Fibroblast of pulmonary artery (primary cell): Measurements from ENCODE around the gene MAGI2.

ENCODE experiments used
- DNase-seq: peaks from one replicate; pipeline ENCODE4 v3.0.0-alpha.2; 2010; ENCODE audit warnings: low read depth
- H3K4me3 ChIP-seq: replicated peaks from 2 replicates; pipeline ENCODE4 v1.5.1; 2011; ENCODE audit warnings: low read depth, mild to moderate bottlenecking, control low read depth, low read length, moderate library complexity
- CTCF ChIP-seq: IDR thresholded peaks from 2 replicates; pipeline ENCODE4 v1.5.1; 2011; ENCODE audit warnings: mild to moderate bottlenecking, control low read depth, low read length, inconsistent platforms; ENCODE audit errors: missing control alignments

Gene MAGI2

GRCh38 chr7:78427209-78427608 is 1026.3 kb downstream of the MAGI2 start:
- H3K4me3 ChIP-seq, result no peak overlapping the region
- TF ChIP-seq CTCF, result no peak
- no peak for DNase-seq

- H3K4me3 ChIP-seq, result no peak overlapping the region
- TF ChIP-seq CTCF, result no peak
- DNase-seq, result no peak
These were observed 1033.5 kb downstream of the MAGI2 start for GRCh38 chr7:78420001-78420400.

GRCh38 chr7:78417180-78417853 is 1036.2 kb downstream of the MAGI2 start:
- DNase-seq, result no peak
- no peak for TF ChIP-seq CTCF

GRCh38 chr7:78413568-78413967 is 1039.9 kb downstream of the MAGI2 start:
- no peak for DNase-seq
- no peak for TF ChIP-seq CTCF
- H3K4me3 ChIP-seq, result no peak overlapping the region

More at GRCh38 chr7:78417180-78417853, 1036.2 kb downstream of the MAGI2 start:
- H3K4me3 ChIP-seq, result no peak overlapping the region

- no peak overlapping the region for H3K4me3 ChIP-seq
- no peak for DNase-seq
- TF ChIP-seq CTCF, result no peak
These were observed 1041.1 kb downstream of the MAGI2 start for GRCh38 chr7:78412216-78412858.

GRCh38 chr7:78407031-78407430 is 1046.4 kb downstream of the MAGI2 start:
- no peak for DNase-seq
- no peak for TF ChIP-seq CTCF
- no peak overlapping the region for H3K4me3 ChIP-seq

GRCh38 chr7:78406531-78406930 is 1046.9 kb downstream of the MAGI2 start:
- H3K4me3 ChIP-seq, result no peak overlapping the region
- no peak for DNase-seq
- TF ChIP-seq CTCF, result no peak
